GM19240 (cell line): ENCODE results near the gene ARFGEF3.

Experiments used
- DNase-seq: peaks from one replicate; pipeline ENCODE4 v3.0.0; 2011; ENCODE audit warnings: low spot score; ENCODE audit not compliant: insufficient read length

Gene ARFGEF3

DNA sequence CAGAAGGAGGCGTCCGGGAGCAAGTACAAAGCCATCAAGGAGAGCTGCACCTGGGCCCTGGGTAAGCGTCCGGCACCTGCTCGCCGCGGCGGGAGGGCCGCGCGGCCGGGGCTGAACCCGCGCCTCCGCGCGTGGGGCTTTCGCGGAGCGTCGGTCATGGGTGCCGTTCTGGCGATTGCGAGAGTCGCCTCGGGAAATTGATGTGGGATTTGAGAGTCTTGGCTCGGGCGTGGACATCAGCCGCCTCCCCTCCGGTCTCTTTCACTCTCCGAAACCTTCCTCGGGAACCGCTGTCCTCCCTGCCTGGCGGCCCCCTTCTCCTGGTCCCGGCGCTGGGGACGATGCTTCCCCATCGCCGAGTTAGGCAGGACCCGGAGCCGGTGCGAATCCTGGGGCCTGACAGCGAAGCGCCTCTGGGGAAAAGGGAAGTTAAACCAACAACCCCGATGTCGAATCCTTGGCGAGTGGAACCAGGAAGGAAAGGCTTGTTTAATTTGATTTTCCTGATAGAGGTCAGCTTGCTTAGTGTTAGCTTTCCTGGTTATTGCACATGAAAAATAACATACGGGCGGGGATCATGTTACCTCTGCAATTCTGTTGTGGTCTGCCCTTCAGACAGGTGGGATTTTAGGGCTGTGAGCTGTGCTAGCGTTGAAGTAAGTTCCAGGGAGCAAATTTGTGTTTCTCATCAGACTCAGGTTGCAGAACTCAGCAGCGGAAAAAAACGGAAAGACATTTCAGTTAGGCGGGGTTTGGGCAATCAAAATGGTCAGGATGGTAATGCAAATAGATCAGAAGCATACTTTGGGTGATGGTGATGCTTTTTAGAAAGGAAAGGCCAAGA lies 594 bp downstream of the ARFGEF3 start:
- DNase-seq: no peak

DNA sequence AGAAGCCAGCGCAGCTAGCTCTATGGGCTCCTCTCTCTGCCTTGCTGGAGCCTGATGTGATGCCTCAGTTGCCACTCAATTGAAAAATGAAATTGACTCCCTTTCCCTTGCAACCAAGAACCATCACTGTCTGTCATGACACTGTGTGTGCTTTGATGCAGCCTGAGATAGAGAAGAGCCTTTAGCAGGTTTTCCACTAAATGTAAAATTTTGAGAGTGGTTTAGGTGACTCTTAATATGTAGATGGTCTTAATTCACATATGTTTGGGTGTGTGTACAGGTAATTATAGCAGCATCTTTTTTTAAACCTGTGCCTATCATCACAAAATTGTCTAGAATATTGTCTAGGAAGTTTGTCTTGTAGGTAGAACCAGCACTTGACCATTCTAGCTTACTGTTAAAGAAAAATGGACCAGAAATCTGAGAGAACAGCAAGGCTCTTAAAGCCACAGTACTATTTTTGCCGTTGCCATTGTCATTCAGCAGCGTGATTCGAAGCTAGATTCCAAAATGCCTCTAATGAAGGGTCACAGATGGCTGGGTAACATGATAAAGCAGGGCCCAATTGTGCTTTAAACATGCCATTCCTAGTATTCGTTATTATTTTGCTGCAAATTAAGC lies 1.3 kb downstream of the ARFGEF3 start:
- DNase-seq: no peak

DNA sequence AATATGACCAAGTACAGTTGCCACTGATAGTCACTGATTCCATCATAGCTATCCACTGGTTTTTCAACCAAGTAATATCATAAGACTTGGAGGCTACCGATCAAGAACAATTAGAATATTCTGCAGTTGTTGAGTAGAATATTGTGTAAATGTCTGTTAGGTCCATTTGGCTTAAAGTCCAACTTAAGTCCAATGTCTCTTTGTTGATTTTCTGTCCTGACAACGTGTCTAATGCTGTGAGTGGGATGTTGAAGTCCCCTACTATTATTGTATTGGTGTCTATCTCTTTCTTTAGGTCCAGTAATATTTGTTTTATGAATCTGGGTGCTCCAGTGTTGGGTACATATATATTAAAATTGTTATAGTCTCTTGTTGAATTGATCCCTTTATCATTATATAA lies 13.9 kb downstream of the ARFGEF3 start:
- no peak for DNase-seq

DNA sequence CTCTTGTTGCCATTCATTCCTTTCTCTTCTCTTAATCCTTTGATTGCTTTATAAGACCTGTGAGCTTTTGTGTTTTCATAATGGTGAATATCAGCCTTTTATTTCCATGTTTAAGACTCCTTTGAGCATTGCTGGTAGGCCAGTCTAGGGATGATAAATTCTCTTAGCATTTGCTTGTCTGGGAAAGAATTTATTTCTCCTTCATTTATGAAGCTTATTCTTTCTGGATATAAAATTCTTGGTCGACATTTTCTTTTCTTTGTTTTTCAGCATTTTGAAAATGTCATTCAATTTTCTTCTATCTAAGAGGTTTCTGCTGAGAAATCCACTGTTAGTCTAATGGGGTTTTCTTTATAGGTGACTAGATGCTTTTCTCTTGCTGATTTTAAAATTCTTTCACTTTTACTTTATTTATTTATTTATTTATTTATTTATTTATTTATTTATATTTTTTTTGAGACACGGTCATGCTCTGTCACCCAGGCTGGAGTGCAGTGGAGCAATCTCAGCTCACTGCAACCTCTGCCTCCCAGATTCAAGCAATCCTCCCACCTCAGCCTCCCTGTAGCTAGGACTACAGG lies 15.0 kb downstream of the ARFGEF3 start:
- DNase-seq: no peak

DNA sequence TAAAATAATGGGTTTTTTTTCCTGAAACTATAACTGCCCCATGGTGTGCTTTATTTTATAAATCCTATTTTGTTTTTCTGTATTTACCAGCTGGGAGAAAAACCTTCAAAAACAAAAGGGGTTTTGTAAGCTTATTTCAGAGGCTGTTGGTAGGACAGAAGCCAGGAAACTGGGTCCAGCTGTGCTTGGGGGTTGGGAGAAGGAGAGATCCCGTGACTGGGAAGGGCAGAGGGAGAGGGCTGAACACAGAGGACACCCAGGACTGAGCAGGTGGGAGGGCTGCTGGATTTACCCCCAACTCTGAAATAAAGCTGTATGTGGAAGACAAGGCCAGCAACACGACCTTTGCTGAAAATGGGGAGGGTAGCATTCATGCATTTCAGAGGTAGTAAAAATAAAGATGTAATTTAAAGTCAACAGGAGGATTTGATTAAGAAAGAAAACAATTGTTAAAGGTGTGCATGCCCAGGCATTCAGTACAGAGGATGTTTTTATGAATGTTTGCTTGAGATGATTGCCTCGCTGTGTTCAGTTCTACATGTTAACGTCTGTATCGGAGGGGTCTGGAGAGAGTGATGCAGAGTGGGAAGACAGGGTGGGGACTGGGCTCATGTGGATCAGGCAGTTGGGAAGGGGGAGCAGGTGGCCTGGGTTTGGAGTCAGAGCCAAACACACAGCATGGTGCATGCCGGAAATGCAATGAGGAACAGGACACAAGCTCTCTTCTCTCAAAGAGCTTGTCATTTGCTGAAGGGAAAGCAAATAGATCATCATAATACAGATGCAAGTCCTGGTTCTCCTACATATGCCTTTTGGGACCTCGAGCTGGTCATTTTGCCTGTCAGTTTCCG lies 21.4 kb downstream of the ARFGEF3 start:
- no peak for DNase-seq

DNA sequence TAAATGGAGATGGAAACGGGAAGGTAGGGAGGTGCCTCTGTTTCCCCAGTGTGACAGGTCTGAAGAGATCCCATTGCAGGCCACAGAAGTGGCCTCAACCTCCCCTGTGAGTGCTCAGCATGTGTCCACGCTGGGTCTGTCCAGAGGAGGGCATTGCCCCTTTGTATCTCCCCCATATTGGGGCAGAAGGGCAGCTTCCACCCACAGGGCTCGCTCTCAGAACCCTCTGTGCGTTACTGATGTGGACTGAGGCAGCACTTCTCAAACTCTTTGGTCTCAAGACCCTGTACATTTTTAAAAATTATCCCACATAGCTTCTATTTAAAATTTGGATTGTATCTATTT lies 22.0 kb downstream of the ARFGEF3 start:
- no peak for DNase-seq

DNA sequence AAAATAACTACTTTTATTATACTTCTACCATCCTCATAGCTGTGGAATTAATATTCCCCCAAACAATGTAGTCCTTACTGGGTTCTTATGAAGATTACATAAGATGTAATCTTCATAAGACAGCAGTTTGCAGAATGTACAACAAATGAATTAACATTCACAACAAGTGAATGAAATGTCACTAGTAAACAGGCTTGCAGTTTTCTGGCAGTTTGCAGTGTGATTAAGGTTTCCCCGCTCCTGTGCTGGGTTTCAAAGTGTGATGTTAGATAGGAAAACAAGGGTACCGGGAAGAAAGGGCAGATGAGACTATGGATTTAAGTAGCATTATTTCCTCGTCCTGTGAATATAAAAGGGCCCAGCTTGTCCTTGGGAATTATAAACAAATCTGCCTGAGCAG lies 22.5 kb downstream of the ARFGEF3 start:
- DNase-seq: no peak

DNA sequence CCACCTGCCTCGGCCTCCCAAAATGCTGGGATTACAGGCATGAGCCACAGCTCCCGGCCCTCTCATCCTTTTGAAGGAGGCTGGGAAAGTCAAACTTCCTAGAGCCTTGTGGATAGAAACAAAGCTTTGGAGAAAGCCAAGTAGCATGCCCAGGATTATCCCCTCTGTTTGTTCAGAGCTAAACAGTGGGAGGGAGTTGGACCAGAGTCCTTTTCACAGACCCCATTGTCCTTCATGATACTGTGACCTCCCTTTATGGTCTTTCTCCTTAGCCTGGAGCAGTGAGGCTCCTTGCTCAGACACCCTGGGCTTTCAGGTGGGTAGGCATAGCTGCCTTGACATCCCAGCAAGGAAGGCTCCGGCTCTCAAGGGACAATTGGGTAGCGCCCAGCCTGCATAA lies 25.4 kb downstream of the ARFGEF3 start:
- DNase-seq: no peak

DNA sequence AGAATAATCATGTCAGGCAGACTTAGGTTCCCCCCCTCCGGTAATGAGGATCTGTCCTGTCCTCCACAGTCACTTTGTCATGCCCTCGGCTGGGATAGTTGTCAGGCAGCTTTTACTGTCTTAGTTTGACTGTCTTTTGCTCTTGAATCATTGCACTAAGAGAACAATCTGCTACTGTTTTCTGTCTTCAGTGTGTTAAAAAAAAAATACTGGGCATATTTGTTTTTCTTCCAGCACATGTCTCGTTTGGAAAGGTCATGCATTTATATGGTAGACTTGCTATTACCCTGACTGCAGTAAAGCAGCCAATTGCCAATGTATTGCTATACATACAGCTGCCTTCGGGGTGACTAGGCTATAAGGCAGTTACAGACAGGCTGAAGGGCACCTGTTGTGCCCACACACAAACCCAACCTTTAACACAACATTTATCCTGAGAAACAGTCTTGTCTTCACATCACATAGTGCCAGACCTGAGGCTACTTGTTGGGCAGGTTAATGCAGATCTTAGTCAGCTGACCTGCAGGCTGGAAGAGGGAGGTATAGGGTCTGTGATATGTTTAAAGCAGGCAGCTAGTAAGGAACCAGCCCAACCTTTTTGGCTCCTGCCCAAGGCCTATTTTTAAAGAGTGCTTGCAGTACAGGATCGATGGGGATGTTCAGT lies 26.7 kb downstream of the ARFGEF3 start:
- DNase-seq: no peak

DNA sequence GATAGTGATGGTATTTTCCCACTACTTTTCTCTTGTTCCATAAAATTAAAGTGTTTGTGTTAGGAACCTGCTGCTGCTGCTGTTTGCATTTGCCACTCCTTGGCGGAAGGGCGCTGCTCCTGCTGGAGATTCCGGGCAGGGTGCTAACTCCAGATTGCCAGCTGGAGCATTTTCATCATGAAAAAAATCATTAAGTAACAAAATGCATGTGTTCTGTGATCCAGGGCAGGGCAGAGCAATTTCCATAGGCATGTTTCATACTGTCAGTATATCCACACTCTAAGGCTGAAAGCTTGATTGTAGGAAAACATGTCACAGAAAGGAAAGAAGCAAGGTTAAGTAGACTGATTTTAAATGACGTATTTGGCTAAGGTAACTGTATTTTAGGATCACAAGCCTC lies 32.5 kb downstream of the ARFGEF3 start:
- no peak for DNase-seq

DNA sequence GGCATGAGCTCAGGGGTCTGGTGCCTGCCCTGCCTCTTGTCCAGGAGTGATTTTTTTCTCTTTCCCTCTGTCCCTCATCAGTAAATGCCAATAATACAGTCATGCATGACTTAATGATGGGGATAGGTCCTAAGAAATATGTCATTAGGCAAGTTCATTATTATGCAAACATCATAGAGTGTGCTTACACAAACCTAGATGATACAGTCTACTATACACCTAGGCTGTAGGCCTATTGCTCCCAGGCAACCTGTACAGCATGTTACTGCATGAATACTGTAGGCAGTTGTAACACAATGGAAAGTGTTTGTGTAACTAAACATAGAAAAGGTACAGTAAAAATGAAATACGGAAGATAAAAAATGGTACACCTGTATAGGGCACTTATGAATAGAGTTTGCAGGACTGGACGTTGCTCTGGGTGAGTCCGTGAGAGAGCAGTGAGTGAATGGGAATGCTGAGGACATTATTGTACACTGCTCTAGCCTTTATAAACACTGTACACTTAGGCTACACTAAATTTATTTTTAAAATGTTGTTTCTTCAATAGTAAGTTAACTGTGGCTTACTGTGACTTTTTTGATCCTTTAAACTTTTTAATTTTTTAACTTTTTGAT lies 34.5 kb downstream of the ARFGEF3 start:
- no peak for DNase-seq

DNA sequence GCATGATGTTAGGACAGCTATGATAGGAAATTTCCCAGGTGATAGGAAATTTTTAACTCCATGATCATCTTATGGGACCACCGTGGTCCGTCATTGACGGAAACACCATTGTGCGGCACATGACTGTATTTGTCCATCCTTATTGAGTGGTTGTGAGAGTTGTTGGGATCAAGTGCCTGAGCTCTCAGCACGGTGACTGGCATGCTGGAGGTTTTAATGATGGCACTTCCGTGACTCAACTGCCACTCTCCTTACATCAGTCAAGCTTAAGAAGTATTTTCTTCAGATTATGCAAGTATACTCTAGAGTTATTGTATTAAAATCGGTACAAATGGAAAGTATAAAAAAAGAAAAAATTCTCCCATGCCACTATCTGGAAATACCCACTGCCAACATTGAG lies 35.8 kb downstream of the ARFGEF3 start:
- no peak for DNase-seq

DNA sequence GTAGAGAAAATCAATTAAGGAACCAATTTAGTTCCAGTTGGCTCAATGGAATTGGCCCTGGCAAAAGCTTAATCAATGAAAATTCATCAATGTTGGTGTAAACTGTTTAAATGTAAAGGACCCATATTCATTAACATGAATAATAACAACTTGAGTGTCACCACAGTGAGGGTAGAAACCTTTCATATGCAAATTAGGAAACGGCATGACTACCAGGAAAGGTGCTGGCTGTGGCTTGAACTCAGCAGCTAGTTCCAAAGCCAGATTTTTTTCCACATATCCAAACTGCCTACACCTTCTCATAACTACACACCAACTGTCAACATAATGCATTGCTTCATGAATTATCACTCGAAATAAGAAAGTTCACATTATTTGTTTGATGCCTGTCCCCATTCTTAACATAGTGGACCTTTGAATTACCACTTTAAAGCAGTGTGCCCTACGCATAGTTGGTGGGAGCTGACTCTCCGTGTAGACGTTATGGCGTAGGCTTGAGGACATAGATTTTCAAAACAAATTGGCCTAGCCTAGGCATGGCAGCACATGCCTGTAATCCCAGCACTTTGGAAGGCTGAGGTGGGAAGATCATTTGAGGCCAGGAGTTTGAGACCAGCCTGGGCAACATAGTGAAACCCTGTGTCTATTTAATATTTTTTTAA lies 36.8 kb downstream of the ARFGEF3 start:
- DNase-seq: no peak

DNA sequence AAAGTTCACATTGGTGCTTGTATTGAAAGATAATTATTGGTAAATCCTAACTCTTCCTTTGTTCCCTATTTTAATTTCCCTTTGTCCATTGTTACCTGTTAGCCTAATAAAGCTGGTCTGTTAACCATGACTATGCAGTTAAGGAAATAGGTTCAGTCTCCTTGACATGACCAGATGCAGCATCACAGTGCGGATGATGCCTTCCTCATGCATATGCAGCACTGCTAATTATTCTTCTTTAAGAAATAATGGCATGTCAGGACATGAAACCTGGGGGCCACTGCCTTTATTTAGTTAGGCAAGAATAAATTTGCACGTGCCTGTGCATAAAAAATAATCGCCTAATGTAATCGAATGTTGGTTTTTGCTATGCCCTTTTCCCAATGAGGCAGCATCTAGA lies 40.1 kb downstream of the ARFGEF3 start:
- no peak for DNase-seq

DNA sequence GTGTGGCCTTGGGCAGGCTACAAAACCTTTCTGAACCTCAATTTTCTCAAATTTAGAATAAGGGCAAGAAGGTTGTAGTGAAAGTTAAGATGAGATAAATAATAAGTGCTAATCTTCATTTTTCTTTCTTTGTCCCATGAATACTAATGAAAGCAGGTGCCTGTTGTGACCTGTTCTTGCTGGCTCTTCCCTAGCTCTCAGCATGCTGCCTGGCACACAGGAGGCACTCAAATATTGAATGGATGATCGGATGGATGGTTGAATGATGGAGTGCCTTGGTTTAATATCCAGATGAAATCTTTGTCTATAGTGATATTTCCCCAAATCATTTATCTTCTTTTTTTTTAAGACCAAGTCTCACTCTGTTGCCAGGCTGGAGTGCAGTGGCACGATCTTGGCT lies 41.6 kb downstream of the ARFGEF3 start:
- DNase-seq: no peak

DNA sequence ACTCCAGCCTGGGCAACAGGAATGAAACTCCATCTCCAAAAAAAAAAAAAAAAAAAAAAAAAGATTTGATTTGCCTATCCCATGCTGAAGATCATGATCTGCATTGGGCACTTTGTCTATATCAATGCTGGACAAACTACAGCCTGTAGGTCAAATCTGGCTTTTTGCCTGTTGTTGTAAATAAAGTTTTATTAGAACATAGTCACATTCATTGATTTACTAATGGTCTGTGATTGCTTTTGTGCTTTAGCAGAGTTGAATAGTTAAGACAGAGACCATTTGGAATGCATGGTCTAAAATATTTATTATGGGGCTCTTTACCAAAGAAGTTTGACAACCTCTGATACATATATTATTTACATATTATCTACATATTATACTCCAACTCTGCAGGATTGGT lies 42.6 kb downstream of the ARFGEF3 start:
- no peak for DNase-seq

DNA sequence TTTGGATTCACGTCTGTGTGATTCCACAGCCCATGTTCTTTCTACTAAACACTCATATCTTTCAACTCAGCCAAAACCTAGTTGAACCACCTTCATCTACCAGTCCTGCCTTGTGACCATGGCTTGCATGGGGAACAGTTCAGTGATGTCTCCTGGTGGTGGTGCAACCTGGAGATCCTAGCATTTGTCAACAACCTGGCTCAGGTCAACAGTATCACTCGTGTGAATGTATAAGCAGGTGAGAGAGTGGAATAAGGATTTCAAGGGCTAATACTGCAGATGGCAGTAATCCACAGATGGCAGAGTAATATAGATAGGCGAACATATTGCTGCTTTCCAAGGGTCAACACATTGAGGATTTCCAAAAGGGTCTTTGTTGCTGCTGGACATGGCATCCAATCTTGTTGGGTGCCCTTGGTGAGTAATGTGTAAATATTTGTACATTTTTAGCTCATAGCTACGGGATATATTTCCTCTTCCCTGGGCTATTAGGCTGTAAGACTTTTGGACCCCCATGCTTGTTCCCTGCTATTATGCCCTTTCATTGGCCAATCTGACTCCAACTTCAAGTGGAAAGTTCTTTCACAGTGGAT lies 43.1 kb downstream of the ARFGEF3 start:
- no peak for DNase-seq

DNA sequence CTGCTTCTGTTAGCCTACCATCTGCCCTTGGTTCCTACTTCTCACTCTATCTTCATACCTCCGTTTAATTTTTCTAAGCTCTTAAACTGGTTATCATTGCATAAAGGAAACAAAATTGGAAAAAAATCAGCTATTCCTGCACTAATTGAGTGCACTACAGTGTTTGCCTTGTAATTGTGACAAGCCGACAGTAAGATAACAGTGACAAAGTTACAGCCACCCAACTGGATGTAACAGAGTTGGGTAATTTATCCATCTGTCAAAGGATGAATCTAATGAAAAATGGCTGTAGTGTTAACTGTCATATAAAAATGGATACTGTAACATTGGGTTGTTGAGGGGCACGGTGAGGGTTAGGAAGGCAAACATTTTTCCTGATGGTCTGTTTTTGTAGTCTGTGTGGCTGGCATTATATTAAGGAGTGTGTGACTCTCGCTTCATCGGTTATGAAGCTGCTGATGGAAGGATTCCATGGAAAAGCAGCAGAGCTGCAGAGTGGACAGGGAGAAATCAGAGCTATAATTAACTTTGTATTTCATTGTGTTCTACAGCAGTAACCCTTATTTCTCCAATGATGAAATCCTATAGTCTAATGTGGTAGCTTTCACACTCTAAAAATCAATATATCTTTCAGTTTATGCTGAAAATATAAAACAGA lies 43.8 kb downstream of the ARFGEF3 start:
- DNase-seq: no peak

DNA sequence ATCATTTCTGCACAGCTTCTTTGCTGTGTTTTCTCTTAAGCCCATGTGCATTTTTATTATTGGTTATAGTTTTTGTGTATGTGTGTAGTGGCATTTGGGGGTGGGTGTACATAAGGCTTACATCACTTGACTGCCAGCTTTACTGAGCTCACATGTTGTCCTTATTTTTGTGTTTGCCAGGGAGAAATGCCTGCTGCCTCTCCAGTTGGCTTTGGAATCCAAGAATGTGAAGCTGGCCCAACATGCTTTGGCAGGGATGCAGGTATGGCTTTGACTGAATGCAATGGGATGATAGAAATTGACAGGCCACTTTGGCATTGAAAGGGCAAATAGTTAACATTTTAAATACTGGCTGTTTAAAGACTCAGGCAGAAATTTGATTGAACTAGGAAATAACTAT lies 45.1 kb downstream of the ARFGEF3 start:
- DNase-seq: no peak
